ENCODE results near the gene NDEL1.

The NDEL1 gene

GRCh38 chr17:8439681-8440080 lies 4.0 kb downstream of the NDEL1 start:
- no peak for TF ChIP-seq CREB1 (IDR thresholded peaks at IDR 0.05; ENCODE audit: low read depth)
- TF ChIP-seq, protein P1, sequence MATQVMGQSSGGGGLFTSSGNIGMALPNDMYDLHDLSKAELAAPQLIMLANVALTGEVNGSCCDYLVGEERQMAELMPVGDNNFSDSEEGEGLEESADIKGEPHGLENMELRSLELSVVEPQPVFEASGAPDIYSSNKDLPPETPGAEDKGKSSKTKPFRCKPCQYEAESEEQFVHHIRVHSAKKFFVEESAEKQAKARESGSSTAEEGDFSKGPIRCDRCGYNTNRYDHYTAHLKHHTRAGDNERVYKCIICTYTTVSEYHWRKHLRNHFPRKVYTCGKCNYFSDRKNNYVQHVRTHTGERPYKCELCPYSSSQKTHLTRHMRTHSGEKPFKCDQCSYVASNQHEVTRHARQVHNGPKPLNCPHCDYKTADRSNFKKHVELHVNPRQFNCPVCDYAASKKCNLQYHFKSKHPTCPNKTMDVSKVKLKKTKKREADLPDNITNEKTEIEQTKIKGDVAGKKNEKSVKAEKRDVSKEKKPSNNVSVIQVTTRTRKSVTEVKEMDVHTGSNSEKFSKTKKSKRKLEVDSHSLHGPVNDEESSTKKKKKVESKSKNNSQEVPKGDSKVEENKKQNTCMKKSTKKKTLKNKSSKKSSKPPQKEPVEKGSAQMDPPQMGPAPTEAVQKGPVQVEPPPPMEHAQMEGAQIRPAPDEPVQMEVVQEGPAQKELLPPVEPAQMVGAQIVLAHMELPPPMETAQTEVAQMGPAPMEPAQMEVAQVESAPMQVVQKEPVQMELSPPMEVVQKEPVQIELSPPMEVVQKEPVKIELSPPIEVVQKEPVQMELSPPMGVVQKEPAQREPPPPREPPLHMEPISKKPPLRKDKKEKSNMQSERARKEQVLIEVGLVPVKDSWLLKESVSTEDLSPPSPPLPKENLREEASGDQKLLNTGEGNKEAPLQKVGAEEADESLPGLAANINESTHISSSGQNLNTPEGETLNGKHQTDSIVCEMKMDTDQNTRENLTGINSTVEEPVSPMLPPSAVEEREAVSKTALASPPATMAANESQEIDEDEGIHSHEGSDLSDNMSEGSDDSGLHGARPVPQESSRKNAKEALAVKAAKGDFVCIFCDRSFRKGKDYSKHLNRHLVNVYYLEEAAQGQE (IDR thresholded peaks at IDR 0.05; ENCODE audit: low read depth), result no peak
- TF ChIP-seq, protein P2, sequence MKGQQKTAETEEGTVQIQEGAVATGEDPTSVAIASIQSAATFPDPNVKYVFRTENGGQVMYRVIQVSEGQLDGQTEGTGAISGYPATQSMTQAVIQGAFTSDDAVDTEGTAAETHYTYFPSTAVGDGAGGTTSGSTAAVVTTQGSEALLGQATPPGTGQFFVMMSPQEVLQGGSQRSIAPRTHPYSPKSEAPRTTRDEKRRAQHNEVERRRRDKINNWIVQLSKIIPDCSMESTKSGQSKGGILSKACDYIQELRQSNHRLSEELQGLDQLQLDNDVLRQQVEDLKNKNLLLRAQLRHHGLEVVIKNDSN (IDR thresholded peaks at IDR 0.05), result no peak
- no peak for TF ChIP-seq EGR1 (IDR thresholded peaks at IDR 0.05)
- no peak for TF ChIP-seq NFIC (IDR thresholded peaks at IDR 0.05)
- no peak for TF ChIP-seq RAD21 (IDR thresholded peaks at IDR 0.05; ENCODE audit: low read depth)
- no peak for TF ChIP-seq TAF1 (IDR thresholded peaks at IDR 0.05; ENCODE audit: low read depth)
- no peak for TF ChIP-seq YY1 (IDR thresholded peaks at IDR 0.05; ENCODE audit: low read depth)
- TF ChIP-seq FOXM1 (IDR thresholded peaks at IDR 0.05; ENCODE audit: borderline replicate concordance, low read depth), result no peak
- TF ChIP-seq TEAD4 (IDR thresholded peaks at IDR 0.05), result no peak
- TF ChIP-seq ZBTB7A (IDR thresholded peaks at IDR 0.05; ENCODE audit: low read depth), result no peak
- TF ChIP-seq EP300 (IDR thresholded peaks at IDR 0.05; ENCODE audit: borderline replicate concordance), result no peak
- no peak for TF ChIP-seq TCF12 (IDR thresholded peaks at IDR 0.05; ENCODE audit: low read depth)
- TF ChIP-seq, protein P3, sequence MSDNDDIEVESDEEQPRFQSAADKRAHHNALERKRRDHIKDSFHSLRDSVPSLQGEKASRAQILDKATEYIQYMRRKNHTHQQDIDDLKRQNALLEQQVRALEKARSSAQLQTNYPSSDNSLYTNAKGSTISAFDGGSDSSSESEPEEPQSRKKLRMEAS (IDR thresholded peaks at IDR 0.05), result no peak
- no peak for TF ChIP-seq CEBPB (IDR thresholded peaks at IDR 0.05)

DNA sequence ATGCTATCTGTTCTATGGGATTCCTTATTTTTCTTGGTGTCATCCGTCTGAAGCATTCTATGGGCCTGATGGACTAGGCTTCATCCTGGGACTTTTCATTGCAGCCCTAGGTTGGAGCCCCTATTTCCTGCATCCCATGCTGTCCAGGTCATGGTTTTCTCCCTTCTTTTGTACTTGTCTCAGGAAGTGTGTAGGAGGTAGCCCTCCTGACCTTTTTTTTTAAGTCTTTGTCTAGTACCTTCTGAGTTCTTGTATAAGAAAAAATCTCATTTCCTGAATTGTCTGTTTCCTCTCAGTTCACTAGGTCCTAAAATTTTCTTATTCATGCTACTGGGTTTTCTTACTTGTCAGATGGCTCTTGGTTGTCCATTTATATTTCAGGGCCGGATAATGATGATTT lies 6.0 kb downstream of the NDEL1 start:
- TF ChIP-seq FOXM1 (IDR thresholded peaks at IDR 0.05; ENCODE audit: borderline replicate concordance, low read depth), result no peak
- TF ChIP-seq YY1 (IDR thresholded peaks at IDR 0.05; ENCODE audit: low read depth), result no peak
- TF ChIP-seq, protein P3 (IDR thresholded peaks at IDR 0.05), result no peak

- TF ChIP-seq CREB1 (IDR thresholded peaks at IDR 0.05; ENCODE audit: low read depth), result no peak
- TF ChIP-seq ZBTB7A (IDR thresholded peaks at IDR 0.05; ENCODE audit: low read depth), result no peak
- no peak for TF ChIP-seq NFIC (IDR thresholded peaks at IDR 0.05)
- TF ChIP-seq CEBPB (IDR thresholded peaks at IDR 0.05), result no peak
- no peak for TF ChIP-seq YY1 (IDR thresholded peaks at IDR 0.05; ENCODE audit: low read depth)
- TF ChIP-seq RAD21 (IDR thresholded peaks at IDR 0.05; ENCODE audit: low read depth), result no peak
- TF ChIP-seq FOXM1 (IDR thresholded peaks at IDR 0.05; ENCODE audit: borderline replicate concordance, low read depth), result no peak
- TF ChIP-seq, protein P2 (IDR thresholded peaks at IDR 0.05), result no peak
- TF ChIP-seq TAF1 (IDR thresholded peaks at IDR 0.05; ENCODE audit: low read depth), result no peak
- TF ChIP-seq, protein P1 (IDR thresholded peaks at IDR 0.05; ENCODE audit: low read depth), result no peak
- no peak for TF ChIP-seq TCF12 (IDR thresholded peaks at IDR 0.05; ENCODE audit: low read depth)
- TF ChIP-seq TEAD4 (IDR thresholded peaks at IDR 0.05), result no peak
- TF ChIP-seq EGR1 (IDR thresholded peaks at IDR 0.05), result no peak
- TF ChIP-seq, protein P3 (IDR thresholded peaks at IDR 0.05), result no peak
- TF ChIP-seq EP300 (IDR thresholded peaks at IDR 0.05; ENCODE audit: borderline replicate concordance), result no peak
These were observed 6.6 kb downstream of the NDEL1 start for GRCh38 chr17:8442310-8442709.

DNA sequence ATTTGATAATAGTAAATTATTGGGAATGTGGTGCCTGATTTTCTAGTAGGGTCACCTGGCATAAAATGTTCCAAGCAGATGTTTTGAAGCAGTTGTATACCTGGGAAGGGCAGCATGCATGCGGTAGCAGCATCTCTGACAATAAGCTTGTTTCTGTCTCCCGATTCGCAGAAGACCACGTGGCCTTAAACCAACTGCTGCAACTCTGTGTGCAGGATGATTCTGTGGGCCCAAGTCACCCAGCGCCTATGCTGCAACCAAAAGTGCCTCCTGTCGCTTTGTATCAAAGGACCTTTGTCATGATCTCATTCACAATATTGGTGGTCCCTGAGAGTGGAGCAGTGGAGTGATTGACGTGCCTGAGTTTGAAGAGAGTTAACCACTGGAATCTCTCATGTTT lies 8.1 kb downstream of the NDEL1 start:
- no peak for TF ChIP-seq TAF1 (IDR thresholded peaks at IDR 0.05; ENCODE audit: low read depth)
- TF ChIP-seq TCF12 (IDR thresholded peaks at IDR 0.05; ENCODE audit: low read depth), result no peak
- no peak for TF ChIP-seq TEAD4 (IDR thresholded peaks at IDR 0.05)
- TF ChIP-seq EGR1 (IDR thresholded peaks at IDR 0.05), result no peak
- TF ChIP-seq CEBPB (IDR thresholded peaks at IDR 0.05), result no peak
- no peak for TF ChIP-seq NFIC (IDR thresholded peaks at IDR 0.05)
- no peak for TF ChIP-seq CREB1 (IDR thresholded peaks at IDR 0.05; ENCODE audit: low read depth)
- TF ChIP-seq, protein P2 (IDR thresholded peaks at IDR 0.05), result no peak
- TF ChIP-seq, protein P3 (IDR thresholded peaks at IDR 0.05), result no peak
- TF ChIP-seq, protein P1 (IDR thresholded peaks at IDR 0.05; ENCODE audit: low read depth), result no peak
- TF ChIP-seq FOXM1 (IDR thresholded peaks at IDR 0.05; ENCODE audit: borderline replicate concordance, low read depth), result no peak
- TF ChIP-seq EP300 (IDR thresholded peaks at IDR 0.05; ENCODE audit: borderline replicate concordance), result no peak
- no peak for TF ChIP-seq ZBTB7A (IDR thresholded peaks at IDR 0.05; ENCODE audit: low read depth)

All from Ishikawa (cell line).